KG1 (cell line): ENCODE measurements around the gene CLDN8.

Experiments
- DNase-seq: peaks from one replicate; lab custom pipeline; 2025; lab: John Stamatoyannopoulos, UW

CLDN8 gene

GRCh38 chr21:30216041-30216723, at the start of gene CLDN8:
TSS of gene CLDN8 (minus strand) at chr21:30216097. CDS start at chr21:30215925, 172 bp downstream.
- DNase-seq = no peak

DNA sequence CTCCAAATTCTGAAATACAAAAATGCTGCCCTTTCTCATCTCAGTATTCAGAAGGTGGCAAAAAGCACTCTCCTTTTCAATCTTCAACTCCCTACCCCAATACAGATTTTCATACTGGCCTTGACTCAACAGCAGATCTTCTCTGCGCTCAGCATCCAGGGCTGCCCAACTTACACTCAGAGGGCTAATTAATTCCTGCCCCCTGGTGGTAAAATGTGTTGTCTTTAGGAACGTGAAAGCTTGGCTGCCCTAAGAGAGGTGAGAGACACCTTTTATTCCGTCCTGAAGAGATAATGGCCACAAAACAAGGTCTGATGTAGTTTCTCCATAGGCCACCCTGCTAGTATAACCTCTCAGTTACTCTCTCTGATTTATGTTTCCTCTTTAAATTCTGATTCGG, 41.9 kb upstream of the CLDN8 start:
- DNase-seq = no peak

- DNase-seq = no peak
Observed at GRCh38 chr21:30256100-30256499, 40.2 kb upstream of the CLDN8 start.

GRCh38 chr21:30255679-30256078, 39.8 kb upstream of the CLDN8 start:
- no peak for DNase-seq

DNA sequence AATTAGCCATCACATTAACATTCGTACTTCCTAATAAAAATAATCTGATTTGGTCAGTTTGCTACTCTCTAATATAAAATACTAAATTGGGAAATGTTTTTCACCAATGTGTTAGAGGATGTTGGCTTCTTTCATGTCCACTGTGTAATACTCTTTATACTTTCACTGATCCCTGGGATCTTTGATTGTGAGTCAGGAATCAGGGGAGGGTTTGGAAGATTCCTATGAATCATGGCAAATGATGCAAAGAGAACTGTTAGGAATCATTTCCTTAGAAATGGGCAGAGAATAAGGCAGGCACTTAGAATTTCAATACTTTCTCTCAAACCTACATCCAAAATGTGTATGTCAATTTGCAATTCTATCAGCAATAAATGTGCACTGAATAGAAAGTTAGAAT, 35.9 kb upstream of the CLDN8 start:
- DNase-seq = no peak

GRCh38 chr21:30249936-30250335, 34.0 kb upstream of the CLDN8 start:
- DNase-seq = no peak

DNA sequence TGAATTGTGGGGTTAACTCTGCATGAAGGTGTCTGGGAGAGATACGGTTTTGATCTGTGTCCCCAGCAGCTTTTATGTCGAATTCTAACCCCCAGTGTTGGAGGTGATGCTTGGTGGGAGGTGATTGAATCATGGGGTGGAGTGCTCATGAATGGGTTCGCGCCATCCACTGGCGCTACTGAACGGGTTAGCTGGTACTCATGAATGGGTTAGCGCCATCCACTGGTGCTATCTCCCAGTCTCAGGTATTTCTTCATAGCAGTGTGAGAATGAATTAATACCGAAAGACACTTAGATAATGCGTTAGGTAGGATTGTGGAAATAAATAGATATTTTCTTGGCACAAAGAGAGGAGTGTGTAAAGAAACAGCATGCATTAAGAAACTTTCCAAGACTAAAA, 32.9 kb upstream of the CLDN8 start:
- DNase-seq = no peak

- DNase-seq = no peak
Observed at GRCh38 chr21:30245061-30245460, 29.2 kb upstream of the CLDN8 start.

DNA sequence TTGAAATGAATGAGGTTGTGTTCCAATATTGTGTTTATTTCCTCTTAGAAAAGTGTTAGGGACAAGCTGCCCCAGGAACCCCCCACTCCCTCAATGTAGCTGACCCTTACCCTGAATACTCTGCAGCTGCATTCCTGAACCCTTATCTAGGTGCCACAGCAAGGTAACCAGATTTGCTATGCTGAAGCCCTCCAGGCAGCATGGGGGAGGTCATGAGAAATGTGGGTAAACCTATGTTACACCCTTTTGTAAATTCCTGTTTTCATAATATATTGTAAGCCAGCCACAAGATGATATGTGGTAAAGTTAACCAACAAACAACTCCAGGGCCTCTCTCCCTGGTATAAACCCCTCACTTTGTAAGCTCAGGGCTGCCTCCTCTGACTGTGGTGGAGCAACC, 27.8 kb upstream of the CLDN8 start:
- DNase-seq = no peak

GRCh38 chr21:30240661-30241060, 24.8 kb upstream of the CLDN8 start:
- no peak for DNase-seq

- DNase-seq = no peak
Observed at GRCh38 chr21:30238168-30238567, 22.3 kb upstream of the CLDN8 start.

- no peak for DNase-seq
Observed at GRCh38 chr21:30234643-30235042, 18.7 kb upstream of the CLDN8 start.

DNA sequence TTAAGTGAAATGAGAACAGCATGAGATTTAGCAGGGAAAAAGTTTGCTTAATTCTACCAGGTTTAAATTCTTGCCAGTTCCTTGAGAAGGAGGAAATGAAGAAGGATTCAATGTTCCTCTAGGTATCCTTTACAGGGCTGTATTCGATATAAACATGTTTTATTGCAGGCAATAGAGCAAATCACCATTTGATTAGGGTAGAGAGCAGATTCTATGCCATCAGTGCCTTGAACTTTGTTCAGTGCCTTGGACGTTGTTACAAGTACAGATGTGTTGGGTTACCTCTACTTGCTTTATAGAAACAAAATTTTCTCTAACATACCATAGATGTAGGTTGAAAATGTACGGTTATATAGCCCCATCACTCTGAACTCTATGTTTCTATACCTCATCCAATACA, 18.2 kb upstream of the CLDN8 start:
- DNase-seq = no peak

- no peak for DNase-seq
Observed at GRCh38 chr21:30233228-30234020, 17.5 kb upstream of the CLDN8 start.

- no peak for DNase-seq
Observed at GRCh38 chr21:30232011-30232410, 16.1 kb upstream of the CLDN8 start.

- DNase-seq = no peak
Observed at GRCh38 chr21:30227633-30228404, 11.9 kb upstream of the CLDN8 start.

DNA sequence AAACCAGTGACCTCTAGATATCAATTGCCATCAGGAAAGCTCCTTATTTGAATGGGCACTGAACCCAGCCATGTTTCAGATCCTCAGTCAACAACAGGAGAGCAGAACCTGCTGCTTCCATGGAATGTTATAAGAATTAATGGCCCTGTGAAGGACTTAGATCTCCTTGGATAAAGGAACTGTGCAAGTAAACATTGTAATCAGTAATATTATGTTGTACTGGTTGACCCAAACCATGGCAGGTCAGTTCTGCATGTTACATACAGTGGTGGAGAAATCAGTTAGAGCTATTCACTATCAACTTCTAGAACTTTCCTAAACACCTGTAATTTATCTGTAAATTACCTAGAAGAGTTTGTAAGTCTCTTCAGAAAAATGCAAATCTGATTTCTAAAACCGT, 11.2 kb upstream of the CLDN8 start:
- DNase-seq = no peak

GRCh38 chr21:30223596-30223995, 7.7 kb upstream of the CLDN8 start:
- DNase-seq = no peak

- DNase-seq = no peak
Observed at GRCh38 chr21:30222724-30223123, 6.8 kb upstream of the CLDN8 start.

DNA sequence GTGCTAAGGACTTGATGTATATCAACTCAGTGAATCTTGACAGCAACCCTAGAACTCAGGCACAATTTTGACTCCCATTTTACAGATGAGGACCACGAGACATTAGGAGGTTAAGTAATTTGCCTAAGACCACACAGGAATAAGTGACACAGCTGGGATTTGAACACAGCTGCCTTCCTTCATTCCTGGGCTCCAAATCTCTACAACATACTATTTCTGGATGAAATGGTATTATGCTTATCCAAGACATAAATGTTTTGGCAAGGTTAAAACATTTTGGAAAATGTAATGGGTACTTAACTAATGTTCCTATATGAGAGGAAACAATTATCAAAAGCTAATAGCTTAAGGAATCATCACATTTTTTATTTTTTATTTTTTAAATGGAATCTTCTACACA, 4.8 kb downstream of the CLDN8 start:
- no peak for DNase-seq

- no peak for DNase-seq
Observed at GRCh38 chr21:30209601-30210000, 6.3 kb downstream of the CLDN8 start.

GRCh38 chr21:30207252-30207579, 8.7 kb downstream of the CLDN8 start:
- no peak for DNase-seq
